Uterus (tissue), 2 donors: Measurements from ENCODE around the gene AGMO.

Source experiments
- CTCF ChIP-seq, 4 experiments: fragments of 200-600 bp in 2 of 4; fragments of 450-650 bp in 2 of 4; sonication (generic) in 2 of 4; IDR thresholded peaks; one replicate each; pipeline ENCODE4 v1.5.1; 2016 to 2019; ENCODE audit warnings: antibody characterized with exemption in 4 of 4, mild to moderate bottlenecking in 2 of 4, moderate library complexity in 1 of 4
- POLR2A ChIP-seq, 2 donors: fragments of 450-650 bp; IDR thresholded peaks; one replicate each; pipeline ENCODE4 v1.6.1; 2016; ENCODE audit warnings: antibody characterized with exemption in 2 of 2, mild to moderate bottlenecking in 1 of 2, moderate library complexity in 1 of 2

GRCh38 chr7:15433151-15433550 lies 128.7 kb downstream of the AGMO start:
- TF ChIP-seq POLR2A (IDR thresholded peaks at IDR 0.05) (no peak), CTCF (IDR thresholded peaks at IDR 0.05) (no peak)
